SW 1271 (cell line): ENCODE data around the gene LRIF1.
"Not testable (repeated sequence)": the region's sequence is repeated elsewhere in the genome, so short reads cannot be mapped to it uniquely, and the experiment has no call there.

Experiments used
- DNase-seq, 2 experiments: peaks; one replicate each; lab custom pipeline; 2025; lab: John Stamatoyannopoulos, UW

Gene LRIF1

GRCh38 chr1:110963691-110964454 lies at the start of gene LRIF1:
TSS of gene LRIF1 (minus strand) at chr1:110963922. CDS start at chr1:110963688, 234 bp downstream.
- peak; percentile 80 to 83 for DNase-seq

- DNase-seq = no peak
These were observed 44.3 kb upstream of the LRIF1 start for GRCh38 chr1:111008031-111008430.

- no peak for DNase-seq
These were observed 42.8 kb upstream of the LRIF1 start for GRCh38 chr1:111006556-111006955.

GRCh38 chr1:110999607-111000006 lies 35.9 kb upstream of the LRIF1 start:
- not testable (repeated sequence) for DNase-seq

- DNase-seq = peak in 1 of 2 experiments; percentile 12
These were observed 28.6 kb upstream of the LRIF1 start for GRCh38 chr1:110992329-110992728.

- not testable (repeated sequence) for DNase-seq
These were observed 27.6 kb upstream of the LRIF1 start for GRCh38 chr1:110991295-110991694.

- no peak for DNase-seq
These were observed 26.8 kb upstream of the LRIF1 start for GRCh38 chr1:110990541-110990940.

GRCh38 chr1:110986407-110986891 lies 22.7 kb upstream of the LRIF1 start:
- DNase-seq = no peak

GRCh38 chr1:110982320-110982719 lies 18.6 kb upstream of the LRIF1 start:
- DNase-seq = no peak

GRCh38 chr1:110979154-110979553 lies 15.4 kb upstream of the LRIF1 start:
- no peak for DNase-seq

GRCh38 chr1:110976089-110976488 lies 12.4 kb upstream of the LRIF1 start:
- DNase-seq = no peak

- DNase-seq = no peak
These were observed 11.5 kb upstream of the LRIF1 start for GRCh38 chr1:110975265-110975664.

- DNase-seq = no peak
These were observed 3.5 kb upstream of the LRIF1 start for GRCh38 chr1:110967256-110967655.

- DNase-seq = no peak
These were observed 757 bp upstream of the LRIF1 start for GRCh38 chr1:110964455-110964903.

GRCh38 chr1:110962892-110963690 lies 631 bp downstream of the LRIF1 start:
- DNase-seq = peak in 1 of 2 experiments; percentile 45

GRCh38 chr1:110961902-110962301 lies 1.8 kb downstream of the LRIF1 start:
- no peak for DNase-seq

GRCh38 chr1:110960777-110961420 lies 2.8 kb downstream of the LRIF1 start:
- no peak for DNase-seq

GRCh38 chr1:110957798-110958197 lies 5.9 kb downstream of the LRIF1 start:
- DNase-seq = no peak

- DNase-seq = no peak
These were observed 7.1 kb downstream of the LRIF1 start for GRCh38 chr1:110956586-110956985.

- no peak for DNase-seq
These were observed 10.7 kb downstream of the LRIF1 start for GRCh38 chr1:110953031-110953430.

- DNase-seq = no peak
These were observed 11.7 kb downstream of the LRIF1 start for GRCh38 chr1:110952031-110952430.

- no peak for DNase-seq
These were observed 12.6 kb downstream of the LRIF1 start for GRCh38 chr1:110951161-110951560.
